Mucosa of stomach (tissue), 1 donor: ENCODE results near the gene DHODH.
A peak's percentile ranks its signal among the peaks of the same experiment; 100 is the strongest.

Source experiments
- H3K27me3 ChIP-seq: one replicate; pipeline ENCODE4 v1.7.0; 2013; ENCODE audit warnings: mild to moderate bottlenecking, low read length; ENCODE audit not compliant: control insufficient read depth, insufficient read depth
- H3K36me3 ChIP-seq: one replicate; pipeline ENCODE4 v1.7.0; 2013; ENCODE audit warnings: low read length; ENCODE audit not compliant: control insufficient read depth, insufficient read depth
- H3K4me1 ChIP-seq: one replicate; pipeline ENCODE4 v1.7.0; 2013; ENCODE audit warnings: mild to moderate bottlenecking, low read length; ENCODE audit not compliant: control insufficient read depth, insufficient read depth
- H3K4me3 ChIP-seq: one replicate; pipeline ENCODE4 v1.7.0; 2013; ENCODE audit warnings: low read length
- H3K9ac ChIP-seq: one replicate; pipeline ENCODE4 v1.7.0; 2013; ENCODE audit warnings: mild to moderate bottlenecking, low read length, moderate library complexity
- H3K9me3 ChIP-seq: one replicate; pipeline ENCODE4 v1.7.0; 2013; ENCODE audit warnings: mild to moderate bottlenecking, low read length, moderate library complexity; ENCODE audit not compliant: control insufficient read depth
- donor health status: Pancreatic carcinoma.

Gene DHODH

GRCh38 chr16:72018470-72018869 lies 9.9 kb downstream of the DHODH start:
- no peaks in the 10 kb centered on the region for H3K27me3 ChIP-seq
- H3K4me3 ChIP-seq = no peak overlapping the region
- H3K36me3 ChIP-seq = no peaks in the 10 kb centered on the region
- no peak overlapping the region for H3K9ac ChIP-seq
- H3K9me3 ChIP-seq = no peaks in the 10 kb centered on the region
- peaks cover 23% of the 10 kb centered on the region for H3K4me1 ChIP-seq

- Histone ChIP-seq H3K27me3 (no peaks in the 10 kb centered on the region), H3K4me3 (no peak overlapping the region), H3K9ac (no peak overlapping the region), H3K4me1 (peaks cover 2% of the 10 kb centered on the region), H3K36me3 (peaks cover 5% of the 10 kb centered on the region), H3K9me3 (no peaks in the 10 kb centered on the region)
These were observed 12.5 kb downstream of the DHODH start for GRCh38 chr16:72021043-72021442.

- Histone ChIP-seq H3K9ac (no peak overlapping the region), H3K36me3 (peaks cover 5% of the 10 kb centered on the region), H3K4me3 (no peak overlapping the region)
These were observed 13.6 kb downstream of the DHODH start for GRCh38 chr16:72022127-72022526.

GRCh38 chr16:72023962-72024361 lies 15.4 kb downstream of the DHODH start:
- no peaks in the 10 kb centered on the region for H3K27me3 ChIP-seq
- H3K9ac ChIP-seq = no peak overlapping the region
- H3K36me3 ChIP-seq = peaks cover 5% of the 10 kb centered on the region
- H3K9me3 ChIP-seq = no peaks in the 10 kb centered on the region
- H3K4me3 ChIP-seq = no peak overlapping the region
- H3K4me1 ChIP-seq = no peaks in the 10 kb centered on the region

More at GRCh38 chr16:72022127-72022526, 13.6 kb downstream of the DHODH start:
- H3K9me3 ChIP-seq = no peaks in the 10 kb centered on the region
- no peaks in the 10 kb centered on the region for H3K27me3 ChIP-seq
- no peaks in the 10 kb centered on the region for H3K4me1 ChIP-seq

GRCh38 chr16:72024862-72025382 lies 16.4 kb downstream of the DHODH start:
- Histone ChIP-seq H3K4me3 (no peak overlapping the region), H3K4me1 (no peaks in the 10 kb centered on the region), H3K36me3 (peaks cover 5% of the 10 kb centered on the region), H3K9ac (no peak overlapping the region), H3K9me3 (no peaks in the 10 kb centered on the region), H3K27me3 (no peaks in the 10 kb centered on the region)

- no peak overlapping the region for H3K9ac ChIP-seq
- H3K4me3 ChIP-seq = no peak overlapping the region
- H3K9me3 ChIP-seq = no peaks in the 10 kb centered on the region
- no peaks in the 10 kb centered on the region for H3K27me3 ChIP-seq
- H3K36me3 ChIP-seq = peaks cover 5% of the 10 kb centered on the region
- no peaks in the 10 kb centered on the region for H3K4me1 ChIP-seq
These were observed 17.0 kb downstream of the DHODH start for GRCh38 chr16:72025404-72026114.

GRCh38 chr16:72027669-72028378 lies 19.3 kb downstream of the DHODH start:
- no peaks in the 10 kb centered on the region for H3K27me3 ChIP-seq
- H3K4me3 ChIP-seq = no peak overlapping the region
- no peaks in the 10 kb centered on the region for H3K4me1 ChIP-seq
- H3K9me3 ChIP-seq = no peaks in the 10 kb centered on the region
- H3K36me3 ChIP-seq = peaks cover 5% of the 10 kb centered on the region
- H3K9ac ChIP-seq = no peak overlapping the region

GRCh38 chr16:72029567-72030271 lies 21.2 kb downstream of the DHODH start:
- no peaks in the 10 kb centered on the region for H3K9me3 ChIP-seq
- no peaks in the 10 kb centered on the region for H3K27me3 ChIP-seq
- no peak overlapping the region for H3K9ac ChIP-seq
- no peaks in the 10 kb centered on the region for H3K4me1 ChIP-seq
- peaks cover 5% of the 10 kb centered on the region for H3K36me3 ChIP-seq
- no peak overlapping the region for H3K4me3 ChIP-seq

GRCh38 chr16:72033437-72033836 lies 24.9 kb downstream of the DHODH start:
- H3K9ac ChIP-seq = no peak overlapping the region
- H3K27me3 ChIP-seq = no peaks in the 10 kb centered on the region
- no peaks in the 10 kb centered on the region for H3K9me3 ChIP-seq
- no peaks in the 10 kb centered on the region for H3K4me1 ChIP-seq
- H3K36me3 ChIP-seq = no peaks in the 10 kb centered on the region
- no peak overlapping the region for H3K4me3 ChIP-seq

- no peaks in the 10 kb centered on the region for H3K4me1 ChIP-seq
- H3K27me3 ChIP-seq = no peaks in the 10 kb centered on the region
- no peaks in the 10 kb centered on the region for H3K9me3 ChIP-seq
- no peaks in the 10 kb centered on the region for H3K36me3 ChIP-seq
- H3K9ac ChIP-seq = no peak overlapping the region
- H3K4me3 ChIP-seq = no peak overlapping the region
These were observed 27.6 kb downstream of the DHODH start for GRCh38 chr16:72036098-72036497.

- no peaks in the 10 kb centered on the region for H3K36me3 ChIP-seq
- H3K4me1 ChIP-seq = peaks cover 5% of the 10 kb centered on the region
- H3K9ac ChIP-seq = peak overlapping the region; percentile 2
- H3K9me3 ChIP-seq = no peaks in the 10 kb centered on the region
- H3K27me3 ChIP-seq = no peaks in the 10 kb centered on the region
- no peak overlapping the region for H3K4me3 ChIP-seq
These were observed 33.7 kb downstream of the DHODH start for GRCh38 chr16:72042157-72042660.

GRCh38 chr16:72043058-72043457 lies 34.5 kb downstream of the DHODH start:
- Histone ChIP-seq H3K4me3 (no peak overlapping the region), H3K9ac (no peak overlapping the region), H3K27me3 (no peaks in the 10 kb centered on the region), H3K9me3 (no peaks in the 10 kb centered on the region), H3K36me3 (no peaks in the 10 kb centered on the region), H3K4me1 (peaks cover 5% of the 10 kb centered on the region)
